Islet of Langerhans (tissue), 1 donor: ENCODE measurements around the gene IZUMO2.

Experiments
- FAIRE-seq: peaks from one replicate; lab custom pipeline; 2011; peaks lifted over from hg19 to GRCh38; lab: Jason Lieb, UNC

IZUMO2 gene

GRCh38 chr19:50162988-50163387, at the start of gene IZUMO2:
Gene IZUMO2 (minus strand): TSS chr19:50163281. CDS start chr19:50163194, 87 bp downstream.
- FAIRE-seq: no peak

GRCh38 chr19:50210425-50210824, 47.3 kb upstream of the IZUMO2 start:
- no peak for FAIRE-seq

GRCh38 chr19:50209131-50209530, 46.0 kb upstream of the IZUMO2 start:
- FAIRE-seq: no peak

- no peak for FAIRE-seq
Observed at GRCh38 chr19:50207730-50208129, 44.6 kb upstream of the IZUMO2 start.

GRCh38 chr19:50206191-50206590, 43.1 kb upstream of the IZUMO2 start:
- FAIRE-seq: no peak

GRCh38 chr19:50205681-50206138, 42.6 kb upstream of the IZUMO2 start:
- no peak for FAIRE-seq

GRCh38 chr19:50204811-50205675, 42.0 kb upstream of the IZUMO2 start:
- FAIRE-seq: no peak

GRCh38 chr19:50204081-50204428, 41.0 kb upstream of the IZUMO2 start:
- FAIRE-seq: no peak

- peak; percentile 21 for FAIRE-seq
Observed at GRCh38 chr19:50203281-50204080, 40.4 kb upstream of the IZUMO2 start, which contains the start of gene MYH14. Gene MYH14 (plus strand): TSS chr19:50203622. CDS start chr19:50210366, 6,744 bp downstream.

GRCh38 chr19:50202962-50203280, 39.8 kb upstream of the IZUMO2 start:
- no peak for FAIRE-seq

- no peak for FAIRE-seq
Observed at GRCh38 chr19:50202386-50202785, 39.3 kb upstream of the IZUMO2 start.

GRCh38 chr19:50199259-50199555, 36.1 kb upstream of the IZUMO2 start:
- no peak for FAIRE-seq

- FAIRE-seq: no peak
Observed at GRCh38 chr19:50198431-50199258, 35.6 kb upstream of the IZUMO2 start.

- FAIRE-seq: no peak
Observed at GRCh38 chr19:50197348-50197747, 34.3 kb upstream of the IZUMO2 start.

GRCh38 chr19:50196322-50196932, 33.3 kb upstream of the IZUMO2 start:
- no peak for FAIRE-seq

GRCh38 chr19:50195224-50195623, 32.1 kb upstream of the IZUMO2 start:
- no peak for FAIRE-seq

- no peak for FAIRE-seq
Observed at GRCh38 chr19:50192463-50193211, 29.6 kb upstream of the IZUMO2 start.

GRCh38 chr19:50191216-50191615, 28.1 kb upstream of the IZUMO2 start:
- no peak for FAIRE-seq

- no peak for FAIRE-seq
Observed at GRCh38 chr19:50190439-50190891, 27.4 kb upstream of the IZUMO2 start.

GRCh38 chr19:50189331-50189730, 26.2 kb upstream of the IZUMO2 start:
- FAIRE-seq: no peak

- no peak for FAIRE-seq
Observed at GRCh38 chr19:50187937-50188336, 24.9 kb upstream of the IZUMO2 start.
